ENCODE data around the gene PPP1R3E.
"Not testable (repeated sequence)": the region's sequence is repeated elsewhere in the genome, so short reads cannot be mapped to it uniquely, and the experiment has no call there.

The PPP1R3E gene, protein sequence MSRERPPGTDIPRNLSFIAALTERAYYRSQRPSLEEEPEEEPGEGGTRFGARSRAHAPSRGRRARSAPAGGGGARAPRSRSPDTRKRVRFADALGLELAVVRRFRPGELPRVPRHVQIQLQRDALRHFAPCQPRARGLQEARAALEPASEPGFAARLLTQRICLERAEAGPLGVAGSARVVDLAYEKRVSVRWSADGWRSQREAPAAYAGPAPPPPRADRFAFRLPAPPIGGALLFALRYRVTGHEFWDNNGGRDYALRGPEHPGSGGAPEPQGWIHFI

GRCh38 chr14:23302290-23303225, at the start of gene PPP1R3E:
Gene PPP1R3E, minus strand, starts transcription at chr14:23302859. Its CDS starts 283 bp downstream, at chr14:23302576.
- peak; percentile 77 for DNase-seq (ENCODE audit: low spot score)

DNA sequence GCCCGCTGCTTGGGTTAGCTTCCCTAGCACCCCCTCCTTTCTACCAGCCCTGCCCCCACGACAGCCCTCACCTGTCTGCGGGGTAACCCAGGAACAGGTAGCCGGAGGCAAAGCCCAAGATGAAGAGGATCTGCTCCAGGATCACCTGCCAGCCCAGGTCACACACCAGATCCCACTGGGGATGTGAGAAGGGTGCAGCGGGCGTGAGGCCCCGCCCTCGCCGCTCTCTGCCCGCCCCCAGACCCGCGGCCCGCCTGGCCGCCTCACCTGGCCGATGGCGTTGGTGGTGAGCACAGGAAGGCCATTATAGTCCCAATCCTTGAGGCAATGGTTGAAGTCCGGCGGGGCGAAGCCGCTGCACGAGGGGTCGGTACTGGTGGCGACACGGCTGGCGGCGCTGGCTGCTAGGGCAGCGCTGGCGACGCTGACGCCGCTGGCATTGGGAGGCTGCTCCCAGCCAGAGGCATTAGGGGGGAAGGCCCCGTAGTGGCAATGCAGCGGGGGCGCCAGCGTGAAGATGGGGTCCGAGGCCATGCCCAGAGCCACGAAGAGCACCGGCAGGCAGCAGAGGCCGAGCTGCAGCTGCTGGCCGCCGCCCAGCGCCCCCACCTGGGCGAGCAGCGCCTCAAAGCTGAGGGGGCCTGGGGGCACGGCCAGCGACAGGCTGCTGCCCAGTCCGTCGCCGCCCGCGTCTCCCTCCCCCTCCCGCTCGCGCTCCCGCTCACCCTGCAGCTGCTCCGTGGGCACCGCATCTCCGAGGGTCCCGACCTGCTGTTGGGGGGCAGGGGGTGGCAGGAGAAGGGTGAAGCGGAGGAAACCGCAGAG, 49.2 kb upstream of the PPP1R3E start:
- DNase-seq (ENCODE audit: low spot score), result peak; percentile 46

GRCh38 chr14:23349156-23349845, 46.6 kb upstream of the PPP1R3E start:
- DNase-seq (ENCODE audit: low spot score), result no peak

DNA sequence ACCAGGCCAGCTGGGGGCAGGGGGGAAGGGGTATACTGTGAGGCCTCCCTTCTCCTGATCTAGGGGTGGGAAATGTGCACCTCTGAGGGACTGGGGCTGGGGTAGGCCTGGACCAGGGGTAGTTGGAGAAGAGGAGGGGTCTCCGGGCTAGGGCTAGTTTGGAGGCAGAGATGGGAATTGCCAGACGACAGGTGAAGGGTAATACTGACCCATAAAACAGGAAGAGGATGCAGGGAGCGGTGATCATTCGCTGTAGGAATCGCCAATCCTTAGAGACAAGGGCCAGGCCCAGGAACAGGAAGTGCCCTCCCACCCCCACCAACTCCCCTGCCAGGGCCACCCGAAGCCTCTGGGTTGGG, 45.6 kb upstream of the PPP1R3E start:
- no peak for DNase-seq (ENCODE audit: low spot score)

DNA sequence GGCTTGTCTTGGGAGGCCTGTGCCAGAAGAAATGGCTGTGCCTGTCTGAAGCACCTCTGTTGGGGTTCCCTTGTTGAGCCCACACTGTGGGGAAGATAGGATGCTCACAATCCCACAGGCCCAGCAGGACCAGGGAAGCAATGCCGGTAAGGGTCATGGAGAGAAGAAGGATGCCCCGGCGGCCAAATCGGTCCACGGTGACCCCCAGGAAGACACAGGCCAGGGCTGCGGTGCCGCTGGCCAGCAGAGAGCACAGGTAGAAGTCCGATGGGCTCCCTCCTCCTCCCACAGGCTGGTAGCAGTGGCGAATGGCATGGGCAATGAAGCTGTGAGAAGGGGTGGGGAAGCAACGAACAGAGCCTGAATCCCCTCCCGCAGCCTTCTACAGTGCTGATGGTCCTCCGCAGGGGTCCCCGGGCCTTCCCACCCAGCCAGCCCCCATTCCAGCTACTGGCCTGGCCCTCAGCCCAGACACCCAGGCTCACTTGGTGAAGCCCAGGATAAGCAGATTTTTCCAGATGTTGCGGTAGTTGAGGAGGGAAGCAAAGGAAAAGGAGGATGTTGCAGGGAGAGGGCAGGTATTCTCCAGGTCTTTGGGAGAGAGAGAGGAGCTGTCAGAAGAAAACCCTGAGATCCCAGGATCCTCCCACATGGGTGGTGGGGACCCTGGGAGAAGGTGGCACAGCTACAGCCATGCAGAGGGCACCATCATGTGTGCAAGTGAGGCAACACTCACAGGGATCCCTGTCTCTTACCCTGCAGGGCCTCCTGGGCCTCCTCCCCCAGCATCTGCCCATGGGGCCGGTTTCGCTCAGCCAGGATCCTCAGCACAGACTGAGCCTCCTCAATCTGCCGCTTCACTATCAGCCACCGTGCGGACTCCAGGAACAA, 45.0 kb upstream of the PPP1R3E start:
- DNase-seq (ENCODE audit: low spot score), result no peak

GRCh38 chr14:23346693-23347405, 44.2 kb upstream of the PPP1R3E start:
- no peak for DNase-seq (ENCODE audit: low spot score)

DNA sequence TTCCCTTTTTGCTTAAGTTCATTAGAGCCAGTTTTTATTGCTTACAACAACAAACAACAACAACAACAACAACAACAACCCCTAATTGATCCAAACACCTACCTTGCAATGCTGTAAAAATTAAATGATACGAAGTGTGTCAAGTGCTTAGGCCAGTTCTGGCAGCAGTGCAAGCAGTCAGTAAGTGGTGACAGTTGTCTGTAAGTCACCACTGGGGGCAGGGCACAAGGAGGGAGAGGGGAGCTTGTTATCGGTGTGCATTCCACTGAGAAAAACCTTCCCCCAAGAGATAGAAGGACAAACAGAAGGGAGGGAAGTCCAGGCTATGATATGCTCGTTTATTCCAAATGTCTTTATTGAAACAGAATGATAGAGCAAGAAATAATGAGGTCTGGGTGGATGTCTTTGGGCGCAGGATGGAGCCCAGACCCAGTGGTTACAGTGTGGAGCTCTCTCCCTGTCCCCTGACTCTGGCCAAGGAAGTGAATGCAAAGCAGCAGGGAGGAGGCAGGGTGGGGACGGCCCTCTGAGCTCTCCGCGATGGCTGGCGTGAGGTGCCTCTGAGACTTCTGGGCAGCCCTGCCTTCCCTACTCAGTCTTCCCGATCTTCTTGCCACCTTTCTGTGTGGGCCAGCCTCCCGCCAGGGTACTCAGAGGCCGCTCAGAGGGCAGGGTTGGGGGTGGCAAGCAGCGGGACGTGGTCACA, 43.5 kb upstream of the PPP1R3E start:
- DNase-seq (ENCODE audit: low spot score), result no peak

DNA sequence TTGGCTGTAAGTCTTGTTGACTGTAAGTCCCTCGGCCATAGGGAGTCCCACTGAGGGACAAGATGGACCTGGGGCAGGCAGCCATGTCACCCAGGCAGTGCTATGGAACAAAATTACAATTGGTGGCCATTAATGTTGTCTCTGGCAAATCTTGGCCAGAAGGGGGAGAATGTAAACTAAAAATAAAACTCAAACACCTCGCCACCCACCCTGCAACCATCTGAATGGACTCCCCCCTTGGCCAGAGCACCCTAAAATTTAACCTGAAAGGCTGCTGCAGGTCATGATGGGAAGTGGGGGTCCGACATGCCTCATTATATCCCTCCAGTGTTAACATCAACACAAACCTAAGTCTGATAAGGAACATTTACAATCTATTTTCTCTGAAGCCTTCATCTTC, 41.8 kb upstream of the PPP1R3E start:
- no peak for DNase-seq (ENCODE audit: low spot score)

GRCh38 chr14:23339506-23340268, 37.0 kb upstream of the PPP1R3E start:
- DNase-seq (ENCODE audit: low spot score), result no peak

DNA sequence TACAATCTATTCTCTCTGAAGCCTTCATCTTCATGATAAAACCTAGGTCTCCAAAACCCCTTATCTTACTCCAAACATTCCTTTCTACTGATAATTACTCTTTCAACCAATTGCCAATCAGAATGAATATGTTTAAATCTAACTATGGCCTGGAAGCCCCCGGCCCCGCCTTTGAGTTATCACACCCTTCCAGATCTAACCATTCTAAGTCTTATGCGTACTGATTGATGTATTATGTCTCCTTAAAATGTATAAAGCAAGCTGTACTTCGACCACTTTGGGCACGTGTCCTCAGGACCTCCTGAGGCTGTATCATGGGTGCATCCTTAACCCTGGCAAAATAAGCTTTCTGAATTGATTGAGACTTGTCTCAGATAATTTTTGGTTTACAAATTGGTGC, 33.0 kb upstream of the PPP1R3E start:
- DNase-seq (ENCODE audit: low spot score), result no peak

DNA sequence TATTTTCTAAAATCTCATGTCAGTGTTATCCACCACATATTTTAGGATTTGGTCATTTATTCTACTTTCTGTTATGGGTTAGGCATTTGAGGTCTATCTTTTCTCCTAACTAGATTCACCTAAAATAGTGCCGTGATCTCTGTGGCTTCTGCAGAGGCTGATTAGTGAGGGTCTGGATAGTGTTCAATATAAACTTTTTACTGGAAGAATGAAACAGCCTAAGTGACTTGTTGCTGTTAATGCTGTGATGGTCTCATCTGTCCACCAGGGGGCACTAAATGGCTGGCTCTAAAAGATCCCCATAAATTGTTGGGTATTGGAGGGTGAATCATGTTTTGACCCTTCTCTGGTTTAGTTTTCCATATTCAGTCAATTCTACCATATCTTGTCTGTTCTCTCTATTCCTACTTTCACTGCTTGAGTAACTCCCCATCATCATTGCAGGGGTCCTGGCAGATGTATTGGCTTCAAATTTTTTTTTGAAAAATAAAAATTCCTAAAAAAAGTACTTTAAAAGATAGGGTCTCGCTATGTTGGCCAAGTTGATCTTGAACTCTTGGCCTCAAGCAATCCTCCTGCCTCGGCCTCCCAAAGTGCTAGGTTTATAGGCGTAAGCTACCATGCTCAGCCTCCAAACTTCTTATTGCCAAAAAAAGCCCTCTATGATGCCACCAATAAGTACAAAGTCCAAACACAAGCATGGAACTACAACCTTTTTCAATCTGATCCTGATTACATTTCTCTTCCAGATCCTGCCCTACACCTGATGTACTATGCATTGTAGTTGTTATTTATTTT, 25.5 kb upstream of the PPP1R3E start:
- DNase-seq (ENCODE audit: low spot score), result peak; percentile 86

- no peak for DNase-seq (ENCODE audit: low spot score)
These were observed 24.1 kb upstream of the PPP1R3E start for GRCh38 chr14:23326491-23327332.

GRCh38 chr14:23325746-23326145, 23.1 kb upstream of the PPP1R3E start:
- not testable (repeated sequence) for DNase-seq (ENCODE audit: low spot score)

DNA sequence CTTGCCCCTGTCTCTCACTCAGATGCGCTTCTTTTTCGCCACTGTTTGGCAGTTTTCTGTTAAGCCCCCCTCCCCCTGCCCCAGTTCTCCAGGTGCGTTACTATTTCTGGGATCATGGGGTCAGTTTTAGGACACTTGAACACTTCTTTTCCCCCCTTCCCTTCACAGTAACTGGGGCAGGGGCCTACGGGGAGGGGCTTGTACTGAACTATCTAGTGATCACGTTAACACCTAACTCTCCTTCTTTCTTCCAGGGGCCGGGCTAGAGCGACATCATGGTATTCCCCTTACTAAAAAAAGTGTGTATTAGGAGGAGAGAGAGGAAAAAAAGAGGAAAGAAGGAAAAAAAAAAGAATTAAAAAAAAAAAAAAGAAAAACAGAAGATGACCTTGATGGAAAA, 22.3 kb upstream of the PPP1R3E start:
- DNase-seq (ENCODE audit: low spot score), result no peak

- no peak for DNase-seq (ENCODE audit: low spot score)
These were observed 21.8 kb upstream of the PPP1R3E start for GRCh38 chr14:23324455-23324846.

DNA sequence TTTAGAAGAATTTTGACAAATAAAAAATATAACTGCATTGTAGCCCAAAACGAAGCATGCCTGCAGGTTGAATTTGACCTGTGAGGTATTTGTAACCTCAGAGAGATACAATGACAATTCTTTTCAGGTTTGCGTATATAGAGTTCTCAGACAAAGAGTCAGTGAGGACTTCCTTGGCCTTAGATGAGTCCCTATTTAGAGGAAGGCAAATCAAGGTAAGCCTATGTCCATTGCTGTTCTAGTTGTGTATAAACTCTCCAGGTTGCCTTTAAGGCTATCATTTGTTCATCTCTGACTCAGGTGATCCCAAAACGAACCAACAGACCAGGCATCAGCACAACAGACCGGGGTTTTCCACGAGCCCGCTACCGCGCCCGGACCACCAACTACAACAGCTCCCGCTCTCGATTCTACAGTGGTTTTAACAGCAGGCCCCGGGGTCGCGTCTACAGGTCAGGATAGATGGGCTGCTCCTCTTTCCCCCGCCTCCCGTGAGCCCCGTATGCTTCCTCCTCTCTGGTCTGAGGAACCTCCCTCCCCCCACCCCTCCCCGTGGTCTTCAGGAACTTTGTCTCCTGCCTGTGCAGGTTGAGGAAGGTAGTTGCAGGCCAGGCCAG, 21.3 kb upstream of the PPP1R3E start:
- no peak for DNase-seq (ENCODE audit: low spot score)

All from GM03348 (cell line).